ENCODE data around the gene PPIL1. TPM values are rescaled to one million over a fixed set of nuclear protein-coding genes. Genes with fewer than 3 reads are reported as not detected.
"Not testable (repeated sequence)": the region's sequence is repeated elsewhere in the genome, so short reads cannot be mapped to it uniquely, and the experiment has no call there.

PPIL1 gene
- polyA plus RNA-seq, 3 donors, result 2.0 to 7.6 (median 5.9) TPM

DNA sequence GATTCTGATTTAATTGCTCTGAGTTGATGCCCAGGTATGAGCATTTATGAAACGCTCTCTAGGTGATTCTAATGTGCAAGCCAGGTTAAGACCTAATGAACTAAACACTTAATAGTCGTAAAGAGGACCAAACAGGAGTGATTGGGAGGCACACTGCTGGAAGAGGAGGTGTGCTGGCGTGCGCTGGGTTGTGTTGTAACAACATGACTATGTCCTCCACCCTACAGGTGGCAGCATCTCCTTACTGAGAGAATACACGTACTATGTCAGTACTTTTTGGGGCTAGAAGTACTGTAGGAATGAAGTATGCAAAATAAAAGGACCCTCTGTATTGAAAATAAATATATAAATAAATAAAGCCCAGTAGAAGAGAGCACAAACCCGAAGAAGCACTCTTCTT lies 23.0 kb upstream of the PPIL1 start:
- Histone ChIP-seq H3K36me3 (replicated peaks in 1 of 2; ENCODE audit: control insufficient read depth in 1 of 2, insufficient read depth in 2 of 2, low read length in 2 of 2) (peaks cover 43 to 77% of the 10 kb centered on the region in 2 donors), H3K27me3 (ENCODE audit: control insufficient read depth in 2 of 2, insufficient read depth in 2 of 2, low read length in 2 of 2) (no peaks in the 10 kb centered on the region), H3K9ac (ENCODE audit: insufficient read depth, low read length, poor library complexity, severe bottlenecking) (no peak overlapping the region), H3K9me3 (replicated peaks in 1 of 2; ENCODE audit: control insufficient read depth in 1 of 2, insufficient read depth in 1 of 2, low read length in 2 of 2) (no peaks in the 10 kb centered on the region), H3K79me2 (ENCODE audit: insufficient read depth, low read length) (peaks cover 9% of the 10 kb centered on the region), H3K4me2 (replicated peaks; ENCODE audit: extremely low read depth, low read length, poor library complexity, severe bottlenecking) (no peak overlapping the region), H3K4me1 (ENCODE audit: control insufficient read depth in 1 of 2, insufficient read depth in 2 of 2, low read length in 2 of 2) (no peaks in the 10 kb centered on the region), H4K20me1 (ENCODE audit: insufficient read depth, low read length) (peaks cover 21% of the 10 kb centered on the region), H2AFZ (ENCODE audit: insufficient read depth, low read depth, low read length, poor library complexity, severe bottlenecking) (no peak overlapping the region), H3K4me3 (replicated peaks in 1 of 3; ENCODE audit: low read depth in 2 of 3, low read length in 3 of 3) (no peak overlapping the region), H3K27ac (ENCODE audit: low read depth in 1 of 2, low read length in 2 of 2) (no peak overlapping the region)
- no peak for DNase-seq
- Mint-ChIP-seq H3K9me3 (no peaks in the 10 kb centered on the region), H3K4me1 (no peaks in the 10 kb centered on the region), H3K4me3 (no peak overlapping the region), H3K27ac (no peak overlapping the region), H3K27me3 (ENCODE audit: low read depth in 3 of 3) (no peaks in the 10 kb centered on the region), H3K36me3 (peaks cover 55 to 89% of the 10 kb centered on the region in 2 donors)
- intact Hi-C loops (cut with micrococcal nuclease), result no loop called here
- no CpG with 5 or more reads among the region's 6 CpGs for WGBS (ENCODE audit: insufficient coverage)
- TF ChIP-seq CTCF (IDR thresholded peaks at IDR 0.05), result no peak

- H3K27me3 ChIP-seq (ENCODE audit: control insufficient read depth in 2 of 2, insufficient read depth in 2 of 2, low read length in 2 of 2), result no peaks in the 10 kb centered on the region
- no peak overlapping the region for H3K4me2 ChIP-seq (replicated peaks; ENCODE audit: extremely low read depth, low read length, poor library complexity, severe bottlenecking)
- H3K79me2 ChIP-seq (ENCODE audit: insufficient read depth, low read length), result peaks cover 36% of the 10 kb centered on the region
- H3K36me3 ChIP-seq (replicated peaks in 1 of 2; ENCODE audit: control insufficient read depth in 1 of 2, insufficient read depth in 2 of 2, low read length in 2 of 2), result peaks cover 23 to 64% of the 10 kb centered on the region in 2 donors
- no peaks in the 10 kb centered on the region for H3K4me1 ChIP-seq (ENCODE audit: control insufficient read depth in 1 of 2, insufficient read depth in 2 of 2, low read length in 2 of 2)
- H3K27me3 Mint-ChIP-seq (ENCODE audit: low read depth in 3 of 3), result no peaks in the 10 kb centered on the region
- no peak overlapping the region for H2AFZ ChIP-seq (ENCODE audit: insufficient read depth, low read depth, low read length, poor library complexity, severe bottlenecking)
- H3K4me3 ChIP-seq (replicated peaks in 1 of 3; ENCODE audit: low read depth in 2 of 3, low read length in 3 of 3), result no peak overlapping the region
- no peak overlapping the region for H3K4me3 Mint-ChIP-seq
- H3K27ac Mint-ChIP-seq, result peak overlapping the region in 1 of 7 donors; percentile 35
- peaks cover 40% of the 10 kb centered on the region for H4K20me1 ChIP-seq (ENCODE audit: insufficient read depth, low read length)
- H3K4me1 Mint-ChIP-seq, result peaks cover under 1% of the 10 kb centered on the region
- no peak overlapping the region for H3K27ac ChIP-seq (ENCODE audit: low read depth in 1 of 2, low read length in 2 of 2)
- intact Hi-C loops (cut with micrococcal nuclease), result no loop called here
- DNase-seq, result no peak
- H3K9ac ChIP-seq (ENCODE audit: insufficient read depth, low read length, poor library complexity, severe bottlenecking), result no peak overlapping the region
- 100% methylated on average over 3 of the region's 8 CpGs for WGBS (ENCODE audit: insufficient coverage)
- no peaks in the 10 kb centered on the region for H3K9me3 ChIP-seq (replicated peaks in 1 of 2; ENCODE audit: control insufficient read depth in 1 of 2, insufficient read depth in 1 of 2, low read length in 2 of 2)
- no peaks in the 10 kb centered on the region for H3K9me3 Mint-ChIP-seq
- H3K36me3 Mint-ChIP-seq, result peaks cover 47 to 67% of the 10 kb centered on the region in 2 donors
- TF ChIP-seq CTCF (IDR thresholded peaks at IDR 0.05), result no peak
Observed at GRCh38 chr6:36893976-36894932, 19.7 kb upstream of the PPIL1 start.

- H3K27ac Mint-ChIP-seq; H3K4me2 ChIP-seq (replicated peaks; ENCODE audit: extremely low read depth, low read length, poor library complexity, severe bottlenecking); H3K27me3 Mint-ChIP-seq (ENCODE audit: low read depth in 3 of 3); H3K4me3 Mint-ChIP-seq; H3K27ac ChIP-seq (ENCODE audit: low read depth in 1 of 2, low read length in 2 of 2); H3K9me3 ChIP-seq (replicated peaks in 1 of 2; ENCODE audit: control insufficient read depth in 1 of 2, insufficient read depth in 1 of 2, low read length in 2 of 2); H3K9me3 Mint-ChIP-seq; H3K9ac ChIP-seq (ENCODE audit: insufficient read depth, low read length, poor library complexity, severe bottlenecking); H3K4me1 ChIP-seq (ENCODE audit: control insufficient read depth in 1 of 2, insufficient read depth in 2 of 2, low read length in 2 of 2); intact Hi-C loops (cut with micrococcal nuclease); H3K27me3 ChIP-seq (ENCODE audit: control insufficient read depth in 2 of 2, insufficient read depth in 2 of 2, low read length in 2 of 2); DNase-seq; H2AFZ ChIP-seq (ENCODE audit: insufficient read depth, low read depth, low read length, poor library complexity, severe bottlenecking); H3K4me3 ChIP-seq (replicated peaks in 1 of 3; ENCODE audit: low read depth in 2 of 3, low read length in 3 of 3): not testable (repeated sequence)
- WGBS (ENCODE audit: insufficient coverage), result no CpG with 5 or more reads among the region's 2 CpGs
- peaks cover 41% of the 10 kb centered on the region for H4K20me1 ChIP-seq (ENCODE audit: insufficient read depth, low read length)
- H3K4me1 Mint-ChIP-seq, result peaks cover 18% of the 10 kb centered on the region
- peaks cover 36 to 44% of the 10 kb centered on the region in 2 donors for H3K36me3 Mint-ChIP-seq
- peaks cover 58% of the 10 kb centered on the region for H3K79me2 ChIP-seq (ENCODE audit: insufficient read depth, low read length)
- H3K36me3 ChIP-seq (replicated peaks in 1 of 2; ENCODE audit: control insufficient read depth in 1 of 2, insufficient read depth in 2 of 2, low read length in 2 of 2), result peaks cover 8 to 45% of the 10 kb centered on the region in 2 donors
Observed at GRCh38 chr6:36891153-36891552, 16.6 kb upstream of the PPIL1 start.
